Mesodermal cell (in vitro differentiated cells): ENCODE data around the gene TGM2.

Experiments used
- H3K27ac ChIP-seq: 2 replicates; pipeline ENCODE4 v1.7.0; 2013; ENCODE audit warnings: mild to moderate bottlenecking, low read depth, low read length, moderate library complexity; ENCODE audit not compliant: severe bottlenecking
- H3K36me3 ChIP-seq: 2 replicates; pipeline ENCODE4 v1.7.1; 2013; ENCODE audit warnings: mild to moderate bottlenecking, low read length, moderate library complexity; ENCODE audit not compliant: control insufficient read depth, insufficient read depth
- H3K4me1 ChIP-seq: one replicate; pipeline ENCODE4 v1.7.1; 2013; ENCODE audit warnings: mild to moderate bottlenecking, low read length; ENCODE audit not compliant: insufficient read depth, control insufficient read depth, poor library complexity, severe bottlenecking
- H3K4me3 ChIP-seq: 2 replicates; pipeline ENCODE4 v1.7.0; 2013; ENCODE audit warnings: low read length, control low read depth, mild to moderate bottlenecking; ENCODE audit not compliant: insufficient read depth, poor library complexity, severe bottlenecking; ENCODE audit errors: extremely low read depth
- H3K9me3 ChIP-seq: 2 replicates; pipeline ENCODE4 v1.7.1; 2013; ENCODE audit warnings: mild to moderate bottlenecking, low read length, moderate library complexity; ENCODE audit not compliant: control insufficient read depth
- WGBS, 2 experiments: methylation state at CpG; one replicate each; pipeline ENCODE4 v1.1.5; 2013; ENCODE audit warnings: missing lambda C conversion rate in 2 of 2; ENCODE audit not compliant: insufficient coverage in 2 of 2; 5-methylcytosine and 5-hydroxymethylcytosine counted together

The TGM2 gene

GRCh38 chr20:38135271-38135650, 29.8 kb downstream of the TGM2 start:
- Histone ChIP-seq H3K27ac (peak overlapping the region; percentile 79), H3K4me3 (no peak overlapping the region), H3K4me1 (peaks cover 45% of the 10 kb centered on the region), H3K9me3 (no peaks in the 10 kb centered on the region), H3K36me3 (peaks cover 49% of the 10 kb centered on the region)
- 97% methylated on average over 5 to 7 of the region's 7 CpGs for WGBS, 2 experiments

- H3K27ac ChIP-seq = peak overlapping the region; percentile 79
- H3K4me3 ChIP-seq = no peak overlapping the region
- H3K9me3 ChIP-seq = no peaks in the 10 kb centered on the region
- peaks cover 48% of the 10 kb centered on the region for H3K36me3 ChIP-seq
- 79 to 98% methylated on average over 6 to 7 of the region's 9 CpGs for whole genome bisulfite sequencing, 2 experiments
- peaks cover 41% of the 10 kb centered on the region for H3K4me1 ChIP-seq
Observed at GRCh38 chr20:38134427-38135270, 30.4 kb downstream of the TGM2 start.

GRCh38 chr20:38133680-38134426, 31.2 kb downstream of the TGM2 start:
- 92 to 100% methylated on average over 7 to 8 of the region's 10 CpGs for WGBS, 2 experiments
- Histone ChIP-seq H3K27ac (peak overlapping the region; percentile 79), H3K4me1 (peaks cover 44% of the 10 kb centered on the region), H3K9me3 (no peaks in the 10 kb centered on the region), H3K36me3 (peaks cover 40% of the 10 kb centered on the region), H3K4me3 (no peak overlapping the region)

- Histone ChIP-seq H3K36me3 (peaks cover 32% of the 10 kb centered on the region), H3K4me3 (no peak overlapping the region), H3K27ac (no peak overlapping the region), H3K9me3 (no peaks in the 10 kb centered on the region), H3K4me1 (peaks cover 46% of the 10 kb centered on the region)
- WGBS, 2 experiments = 94 to 97% methylated on average over 10 to 11 of the region's 11 CpGs
Observed at GRCh38 chr20:38132910-38133501, 32.1 kb downstream of the TGM2 start.

GRCh38 chr20:38132156-38132909, 32.7 kb downstream of the TGM2 start:
- no peaks in the 10 kb centered on the region for H3K9me3 ChIP-seq
- no peak overlapping the region for H3K4me3 ChIP-seq
- peaks cover 25% of the 10 kb centered on the region for H3K36me3 ChIP-seq
- H3K27ac ChIP-seq = no peak overlapping the region
- H3K4me1 ChIP-seq = peaks cover 52% of the 10 kb centered on the region
- 92 to 93% methylated on average over 21 to 26 of the region's 26 CpGs for WGBS, 2 experiments

GRCh38 chr20:38131588-38132121, 33.4 kb downstream of the TGM2 start:
- H3K9me3 ChIP-seq = no peaks in the 10 kb centered on the region
- H3K36me3 ChIP-seq = peaks cover 22% of the 10 kb centered on the region
- H3K4me1 ChIP-seq = peaks cover 59% of the 10 kb centered on the region
- no peak overlapping the region for H3K27ac ChIP-seq
- no peak overlapping the region for H3K4me3 ChIP-seq
- WGBS, 2 experiments = 80 to 100% methylated on average over 1 of the region's 3 CpGs

GRCh38 chr20:38130687-38131587, 34.1 kb downstream of the TGM2 start:
- H3K4me3 ChIP-seq = no peak overlapping the region
- H3K36me3 ChIP-seq = peaks cover 16% of the 10 kb centered on the region
- no peaks in the 10 kb centered on the region for H3K9me3 ChIP-seq
- 93 to 97% methylated on average over 13 to 18 of the region's 19 CpGs for WGBS, 2 experiments
- peaks cover 63% of the 10 kb centered on the region for H3K4me1 ChIP-seq
- H3K27ac ChIP-seq = no peak overlapping the region

- WGBS, 2 experiments = 97 to 98% methylated on average over 9 to 13 of the region's 15 CpGs
- Histone ChIP-seq H3K27ac (no peak overlapping the region), H3K9me3 (no peaks in the 10 kb centered on the region), H3K4me1 (peaks cover 54% of the 10 kb centered on the region), H3K36me3 (peaks cover 11% of the 10 kb centered on the region), H3K4me3 (no peak overlapping the region)
Observed at GRCh38 chr20:38129893-38130609, 35.0 kb downstream of the TGM2 start.

- Histone ChIP-seq H3K27ac (no peak overlapping the region), H3K9me3 (no peaks in the 10 kb centered on the region), H3K4me1 (peaks cover 49% of the 10 kb centered on the region), H3K4me3 (no peak overlapping the region), H3K36me3 (peaks cover 11% of the 10 kb centered on the region)
- 50 to 94% methylated on average over 1 to 3 of the region's 6 CpGs for WGBS, 2 experiments
Observed at GRCh38 chr20:38129248-38129865, 35.7 kb downstream of the TGM2 start.
